Measurements from ENCODE around the gene RNF144A. TPM values are rescaled to one million over a fixed set of nuclear protein-coding genes. Genes with fewer than 3 reads are reported as not detected.

Gene RNF144A
- total and polyA plus RNA-seq, 10 of the 15 experiments (the other 5 are each of a cell fraction or from before 2014, with no cell fraction given), result 0.02 to 12.1 (median 0.48) TPM; not detected in 1

DNA sequence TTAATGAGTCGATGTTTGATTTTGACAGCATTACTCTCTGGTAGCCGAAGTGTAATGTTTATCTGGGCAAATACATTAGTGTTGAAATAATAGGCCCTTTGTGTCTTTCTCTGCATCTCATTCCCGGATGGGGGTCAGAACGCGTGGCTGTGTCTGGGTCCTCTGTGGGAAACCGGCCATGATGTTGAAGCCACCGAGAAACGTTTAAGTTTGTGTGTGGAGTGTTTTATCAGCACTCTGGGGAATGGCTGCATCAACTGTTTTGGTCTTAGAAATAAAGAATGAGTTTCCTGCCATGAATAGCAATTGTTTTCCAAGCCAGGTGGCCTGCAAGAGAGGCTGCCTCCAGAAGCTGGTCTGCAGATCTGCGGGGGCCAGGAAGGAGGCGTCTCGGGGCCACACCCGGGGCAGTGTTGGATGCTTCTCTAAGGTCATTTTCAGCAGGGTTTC lies 69.7 kb downstream of the RNF144A start:
- no peak overlapping the region for H3K4me2 ChIP-seq (ENCODE audit: control insufficient read depth, insufficient read depth)
- no peak overlapping the region for H3K9ac ChIP-seq (ENCODE audit: control insufficient read depth, insufficient read depth, low read length)
- DNase-seq (ENCODE audit: low read depth, low spot score) (no peak), FAIRE-seq (no peak), ATAC-seq (no peak)
- in situ Hi-C loops (cut with MboI) (no loop called here), intact Hi-C loops (cut with micrococcal nuclease; ENCODE audit: unreplicated experiment) (no loop called here)
- H3K4me1 ChIP-seq (ENCODE audit: control insufficient read depth, insufficient read depth, low read length), result no peaks in the 10 kb centered on the region
- H4K20me1 ChIP-seq (ENCODE audit: control insufficient read depth, insufficient read depth), result no peaks in the 10 kb centered on the region
- H3K36me3 ChIP-seq (ENCODE audit: control insufficient read depth in 2 of 2, insufficient read depth in 2 of 2, low read length in 1 of 2), result no peaks in the 10 kb centered on the region
- BruUV-seq (replicated peaks), result no TSS peak
- CTCF ChIA-PET, result interaction anchor here (1.6 kb wide), 1 partner anchor 27 kb away, joined by 7 read pairs; no protein-coding TSS in a partner anchor
- no peaks in the 10 kb centered on the region; the same call in 2 of the 3 replicates for H3K9me3 ChIP-seq (replicated peaks; ENCODE audit: control insufficient read depth, insufficient read depth, low read length)
- H3K79me2 ChIP-seq (ENCODE audit: control insufficient read depth, insufficient read depth, low read length), result no peaks in the 10 kb centered on the region
- H2AFZ ChIP-seq (ENCODE audit: control insufficient read depth, low read depth, low read length), result no peak overlapping the region
- no peaks in the 10 kb centered on the region for H3K27me3 ChIP-seq (replicated peaks in 1 of 2; ENCODE audit: control insufficient read depth in 2 of 2, insufficient read depth in 2 of 2, low read length in 1 of 2)
- POLR2A ChIA-PET, result no interaction called here
- 64% methylated on average over 12 of the region's 12 CpGs for WGBS (ENCODE audit: insufficient coverage, insufficient replicate concordance, low lambda C conversion rate, missing lambda C conversion rate)
- SMC1A ChIA-PET (ENCODE audit: uncharacterized antibody, unreplicated experiment), result no interaction called here
- H3K27ac ChIP-seq (ENCODE audit: control insufficient read depth, insufficient read depth), result no peak overlapping the region
- no peak overlapping the region for H3K4me3 ChIP-seq
- RAD21 ChIA-PET (ENCODE audit: unreplicated experiment), result interaction anchor here (1.5 kb wide), 1 partner anchor 90 kb away, joined by 3 read pairs; no protein-coding TSS in a partner anchor
- TF ChIP-seq MTA3 (IDR thresholded peaks at IDR 0.05; ENCODE audit: borderline replicate concordance, low read length) (no peak), RUNX3 (IDR thresholded peaks at IDR 0.05; ENCODE audit: low read length) (no peak), BRCA1 (IDR thresholded peaks at IDR 0.05; ENCODE audit: low read depth, low read length) (no peak)

DNA sequence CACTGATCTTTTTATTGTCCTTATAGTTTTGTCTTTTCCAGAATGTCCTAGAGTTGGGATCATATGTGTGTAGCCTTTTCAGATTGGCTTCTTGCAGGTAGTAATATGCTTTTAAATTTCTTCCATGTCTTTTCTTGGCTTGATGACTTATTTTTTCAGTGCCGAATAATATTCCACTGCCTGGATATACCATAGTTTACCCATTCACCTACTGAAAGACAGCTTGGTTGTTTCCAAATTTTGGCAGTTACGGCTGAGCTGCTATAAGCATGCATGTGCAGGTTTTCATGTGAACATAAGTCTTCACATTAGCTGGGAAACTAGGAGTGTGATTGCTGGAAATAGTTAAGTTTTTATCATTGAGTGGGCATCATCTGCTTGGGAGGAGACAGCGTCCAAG lies 73.7 kb downstream of the RNF144A start:
- H2AFZ ChIP-seq (ENCODE audit: control insufficient read depth, low read depth, low read length), result no peak overlapping the region
- BruUV-seq (replicated peaks), result no TSS peak
- TF ChIP-seq ZNF24 (IDR thresholded peaks at IDR 0.05), result no peak
- TF ChIP-seq, protein P1, sequence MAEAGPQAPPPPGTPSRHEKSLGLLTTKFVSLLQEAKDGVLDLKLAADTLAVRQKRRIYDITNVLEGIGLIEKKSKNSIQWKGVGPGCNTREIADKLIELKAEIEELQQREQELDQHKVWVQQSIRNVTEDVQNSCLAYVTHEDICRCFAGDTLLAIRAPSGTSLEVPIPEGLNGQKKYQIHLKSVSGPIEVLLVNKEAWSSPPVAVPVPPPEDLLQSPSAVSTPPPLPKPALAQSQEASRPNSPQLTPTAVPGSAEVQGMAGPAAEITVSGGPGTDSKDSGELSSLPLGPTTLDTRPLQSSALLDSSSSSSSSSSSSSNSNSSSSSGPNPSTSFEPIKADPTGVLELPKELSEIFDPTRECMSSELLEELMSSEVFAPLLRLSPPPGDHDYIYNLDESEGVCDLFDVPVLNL (IDR thresholded peaks at IDR 0.05; ENCODE audit: low read depth, low read length), result no peak
- TF ChIP-seq, protein P2, sequence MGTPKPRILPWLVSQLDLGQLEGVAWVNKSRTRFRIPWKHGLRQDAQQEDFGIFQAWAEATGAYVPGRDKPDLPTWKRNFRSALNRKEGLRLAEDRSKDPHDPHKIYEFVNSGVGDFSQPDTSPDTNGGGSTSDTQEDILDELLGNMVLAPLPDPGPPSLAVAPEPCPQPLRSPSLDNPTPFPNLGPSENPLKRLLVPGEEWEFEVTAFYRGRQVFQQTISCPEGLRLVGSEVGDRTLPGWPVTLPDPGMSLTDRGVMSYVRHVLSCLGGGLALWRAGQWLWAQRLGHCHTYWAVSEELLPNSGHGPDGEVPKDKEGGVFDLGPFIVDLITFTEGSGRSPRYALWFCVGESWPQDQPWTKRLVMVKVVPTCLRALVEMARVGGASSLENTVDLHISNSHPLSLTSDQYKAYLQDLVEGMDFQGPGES (IDR thresholded peaks at IDR 0.05), result no peak
- H3K4me1 ChIP-seq (ENCODE audit: control insufficient read depth, insufficient read depth, low read length), result no peaks in the 10 kb centered on the region
- H3K27ac ChIP-seq (ENCODE audit: control insufficient read depth, insufficient read depth), result no peak overlapping the region
- 46% methylated on average over 3 of the region's 3 CpGs for WGBS (ENCODE audit: insufficient coverage, insufficient replicate concordance, low lambda C conversion rate, missing lambda C conversion rate)
- in situ Hi-C loops (cut with MboI), result no loop called here
- FAIRE-seq (no peak), ATAC-seq (no peak), DNase-seq (ENCODE audit: low read depth, low spot score) (no peak)
- H3K27me3 ChIP-seq (replicated peaks in 1 of 2; ENCODE audit: control insufficient read depth in 2 of 2, insufficient read depth in 2 of 2, low read length in 1 of 2), result no peaks in the 10 kb centered on the region; a peak in 1 of 4 replicates
- no peak overlapping the region for H3K4me3 ChIP-seq
- no peaks in the 10 kb centered on the region for H3K36me3 ChIP-seq (ENCODE audit: control insufficient read depth in 2 of 2, insufficient read depth in 2 of 2, low read length in 1 of 2)
- H3K79me2 ChIP-seq (ENCODE audit: control insufficient read depth, insufficient read depth, low read length), result no peaks in the 10 kb centered on the region
- no peaks in the 10 kb centered on the region for H4K20me1 ChIP-seq (ENCODE audit: control insufficient read depth, insufficient read depth)
- ChIA-PET SMC1A (ENCODE audit: uncharacterized antibody, unreplicated experiment) (interaction anchor here (0.9 kb wide), 1 partner anchor 53 kb away, joined by 3 read pairs; no protein-coding TSS in a partner anchor), CTCF (interaction anchor here (0.9 kb wide), 1 partner anchor 165 kb away, joined by 3 read pairs; no protein-coding TSS in a partner anchor), POLR2A (no interaction called here), RAD21 (ENCODE audit: unreplicated experiment) (no interaction called here)
- H3K9ac ChIP-seq (ENCODE audit: control insufficient read depth, insufficient read depth, low read length), result no peak overlapping the region
- H3K9me3 ChIP-seq (replicated peaks; ENCODE audit: control insufficient read depth, insufficient read depth, low read length), result no peaks in the 10 kb centered on the region; the same call in 2 of the 3 replicates
- intact Hi-C loops (cut with micrococcal nuclease; ENCODE audit: unreplicated experiment), result no loop called here
- H3K4me2 ChIP-seq (ENCODE audit: control insufficient read depth, insufficient read depth), result no peak overlapping the region
